PC-9 (cell line): ENCODE results near the gene RAB26. TPM values are rescaled to one million over a fixed set of nuclear protein-coding genes. Genes with fewer than 3 reads are reported as not detected.

ENCODE experiments used
- BruUV-seq: library from RNA; stranded (reverse); fragments of 400-500 nt; replicated peaks from 2 replicates; lab custom pipeline; 2021; lab: Mats Ljungman, UMichigan
- CTCF ChIA-PET: fragments of 300-600 bp; sonication (Branson Sonifier 250); formaldehyde crosslinking; loops from one replicate; lab custom pipeline; 2022; ENCODE audit warnings: antibody characterized with exemption; lab: Charles Lee
- POLR2A ChIA-PET: fragments of 300-600 bp; sonication (Branson Sonifier 250); formaldehyde crosslinking; loops from one replicate; lab custom pipeline; 2022; ENCODE audit warnings: antibody characterized with exemption; ENCODE audit not compliant: unreplicated experiment; lab: Charles Lee
- DNase-seq, 2 experiments: peaks; one replicate each; pipeline versions ENCODE4 v3.0.0 to v3.0.0-alpha.2; 2015 to 2022; ENCODE audit warnings: mixed read lengths in 1 of 2
- H2AFZ ChIP-seq: fragments of 200-600 bp; sonication (generic); 2 replicates; pipeline ENCODE4 v1.8.1; 2017; ENCODE audit warnings: antibody characterized with exemption
- H3F3A ChIP-seq: fragments of 200-600 bp; sonication (generic); 2 replicates; pipeline ENCODE4 v1.8.1; 2017; ENCODE audit warnings: antibody characterized with exemption, mild to moderate bottlenecking, low read depth; ENCODE audit not compliant: insufficient read depth
- H3K27ac ChIP-seq: fragments of 200-600 bp; sonication (generic); 2 replicates; pipeline ENCODE4 v1.6.1; 2016; ENCODE audit warnings: mixed run types
- H3K27me3 ChIP-seq: fragments of 200-600 bp; sonication (generic); 2 replicates; pipeline ENCODE4 v1.6.1; 2016; ENCODE audit warnings: low read depth, mixed run types; ENCODE audit not compliant: insufficient read depth
- H3K36me3 ChIP-seq: fragments of 200-600 bp; sonication (generic); 2 replicates; pipeline ENCODE4 v1.6.1; 2016; ENCODE audit warnings: low read depth, mixed run types
- H3K4me1 ChIP-seq: fragments of 200-600 bp; sonication (generic); replicated peaks from 2 replicates; pipeline ENCODE4 v1.6.1; 2016; ENCODE audit warnings: mixed run types; ENCODE audit not compliant: insufficient read depth
- H3K4me2 ChIP-seq: fragments of 200-600 bp; sonication (generic); 2 replicates; pipeline ENCODE4 v1.6.1; 2017; ENCODE audit warnings: mixed run types
- H3K4me3 ChIP-seq: fragments of 200-600 bp; sonication (generic); 2 replicates; pipeline ENCODE4 v1.6.1; 2016; ENCODE audit warnings: mixed run types
- H3K79me2 ChIP-seq: fragments of 200-600 bp; sonication (generic); 2 replicates; pipeline ENCODE4 v1.6.1; 2017; ENCODE audit warnings: low read depth, mixed run types
- H3K9me2 ChIP-seq: fragments of 200-600 bp; sonication (generic); 2 replicates; pipeline ENCODE4 v1.8.1; 2017; ENCODE audit warnings: mild to moderate bottlenecking; ENCODE audit not compliant: insufficient read depth
- H3K9me3 ChIP-seq: fragments of 200-600 bp; sonication (generic); 2 replicates; pipeline ENCODE4 v1.8.1; 2016; ENCODE audit warnings: low read depth; ENCODE audit not compliant: insufficient read depth
- H4K20me1 ChIP-seq: fragments of 200-600 bp; sonication (generic); 2 replicates; pipeline ENCODE4 v1.8.1; 2017; ENCODE audit not compliant: insufficient read depth
- EZH2 ChIP-seq: fragments of 200-600 bp; sonication (generic); IDR thresholded peaks from 2 replicates; pipeline ENCODE4 v1.8.0; 2017; ENCODE audit warnings: antibody characterized with exemption, low read depth
- intact Hi-C: fragments of 100-400 bp; cut with micrococcal nuclease; formaldehyde crosslinking; loops from one replicate; pipeline ENCODE4 v1.10.0; 2022; ENCODE audit not compliant: unreplicated experiment
- total RNA-seq: library from RNA; stranded (reverse); gene quantifications from 2 replicates; pipeline ENCODE4 v1.2.3, GENCODE V29; 2021
- TF ChIP-seq, protein P1 (sequence below): fragments of 200-600 bp; sonication (generic); conservative IDR thresholded peaks from 2 replicates; pipeline ENCODE4 v1.6.1; 2017; ENCODE audit warnings: mixed run types, antibody characterized with exemption, mild to moderate bottlenecking, moderate library complexity

RAB26 gene
- total RNA-seq, 1 experiment from 2014 or later = 31.3 TPM

- no peaks in the 10 kb centered on the region for H3K27me3 ChIP-seq
- H3K79me2 ChIP-seq = no peaks in the 10 kb centered on the region
- H3K27ac ChIP-seq = no peak overlapping the region
- CTCF ChIA-PET = no interaction called here
- no TSS peak for BruUV-seq
- H3K4me1 ChIP-seq = no peaks in the 10 kb centered on the region
- no peak overlapping the region for H2AFZ ChIP-seq
- H3K36me3 ChIP-seq = no peaks in the 10 kb centered on the region
- no peaks in the 10 kb centered on the region; the same call in 1 of the 2 replicates for H3F3A ChIP-seq
- no peak overlapping the region for H3K4me3 ChIP-seq
- no peak for DNase-seq
- no peak for TF ChIP-seq EZH2
- TF ChIP-seq, protein P1, sequence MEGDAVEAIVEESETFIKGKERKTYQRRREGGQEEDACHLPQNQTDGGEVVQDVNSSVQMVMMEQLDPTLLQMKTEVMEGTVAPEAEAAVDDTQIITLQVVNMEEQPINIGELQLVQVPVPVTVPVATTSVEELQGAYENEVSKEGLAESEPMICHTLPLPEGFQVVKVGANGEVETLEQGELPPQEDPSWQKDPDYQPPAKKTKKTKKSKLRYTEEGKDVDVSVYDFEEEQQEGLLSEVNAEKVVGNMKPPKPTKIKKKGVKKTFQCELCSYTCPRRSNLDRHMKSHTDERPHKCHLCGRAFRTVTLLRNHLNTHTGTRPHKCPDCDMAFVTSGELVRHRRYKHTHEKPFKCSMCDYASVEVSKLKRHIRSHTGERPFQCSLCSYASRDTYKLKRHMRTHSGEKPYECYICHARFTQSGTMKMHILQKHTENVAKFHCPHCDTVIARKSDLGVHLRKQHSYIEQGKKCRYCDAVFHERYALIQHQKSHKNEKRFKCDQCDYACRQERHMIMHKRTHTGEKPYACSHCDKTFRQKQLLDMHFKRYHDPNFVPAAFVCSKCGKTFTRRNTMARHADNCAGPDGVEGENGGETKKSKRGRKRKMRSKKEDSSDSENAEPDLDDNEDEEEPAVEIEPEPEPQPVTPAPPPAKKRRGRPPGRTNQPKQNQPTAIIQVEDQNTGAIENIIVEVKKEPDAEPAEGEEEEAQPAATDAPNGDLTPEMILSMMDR = no peak
- intact Hi-C loops = no loop called here
- no peaks in the 10 kb centered on the region for H3K9me3 ChIP-seq
- no peak overlapping the region for H3K4me2 ChIP-seq
- POLR2A ChIA-PET = no interaction called here
- H4K20me1 ChIP-seq = peaks cover 7% of the 10 kb centered on the region; the same call in 1 of the 2 replicates
- no peaks in the 10 kb centered on the region for H3K9me2 ChIP-seq
Measured at GRCh38 chr16:2176047-2176446, 27.6 kb downstream of the RAB26 start.

GRCh38 chr16:2177101-2177500 is 28.7 kb downstream of the RAB26 start:
- Histone ChIP-seq H3F3A (no peaks in the 10 kb centered on the region; the same call in 1 of the 2 replicates), H3K79me2 (no peaks in the 10 kb centered on the region), H3K36me3 (no peaks in the 10 kb centered on the region), H3K27ac (no peak overlapping the region), H3K27me3 (no peaks in the 10 kb centered on the region), H4K20me1 (0 out of 2 replicates have a peak, but pooled peaks cover 5% of the 10 kb centered on the region), H3K4me3 (no peak overlapping the region), H3K4me2 (no peak overlapping the region), H3K9me3 (no peaks in the 10 kb centered on the region), H2AFZ (no peak overlapping the region), H3K9me2 (no peaks in the 10 kb centered on the region), H3K4me1 (no peaks in the 10 kb centered on the region)
- TF ChIP-seq, protein P1 = no peak
- no peak for TF ChIP-seq EZH2
- CTCF ChIA-PET = no interaction called here
- no TSS peak for BruUV-seq
- POLR2A ChIA-PET = no interaction called here
- intact Hi-C loops = no loop called here
- no peak for DNase-seq

DNA sequence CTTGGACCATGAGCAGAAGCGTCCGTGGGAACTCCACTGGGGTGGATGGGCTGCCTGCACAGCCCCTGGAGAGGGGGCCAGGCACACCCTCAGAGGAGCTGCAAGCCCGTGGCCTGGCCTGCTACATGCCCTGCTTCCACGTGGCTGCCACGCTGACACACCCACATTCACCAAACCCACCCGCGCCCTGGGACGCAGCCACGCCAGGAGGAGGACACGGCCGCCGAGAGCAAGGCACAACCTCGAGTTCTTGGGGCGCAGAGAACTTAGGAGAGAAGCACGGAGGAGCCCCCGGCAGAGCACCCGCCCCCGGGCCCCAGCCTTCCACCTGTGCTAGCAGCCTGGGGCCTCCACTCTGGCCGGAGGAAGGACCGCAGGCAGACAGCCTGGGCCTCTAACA is 29.1 kb downstream of the RAB26 start:
- Histone ChIP-seq H3F3A (no peaks in the 10 kb centered on the region; the same call in 1 of the 2 replicates), H3K9me2 (no peaks in the 10 kb centered on the region), H2AFZ (no peak overlapping the region), H3K4me3 (no peak overlapping the region), H4K20me1 (0 out of 2 replicates have a peak, but pooled peaks cover 5% of the 10 kb centered on the region), H3K4me1 (no peaks in the 10 kb centered on the region), H3K4me2 (no peak overlapping the region), H3K27ac (no peak overlapping the region), H3K36me3 (no peaks in the 10 kb centered on the region), H3K9me3 (no peaks in the 10 kb centered on the region), H3K27me3 (no peaks in the 10 kb centered on the region), H3K79me2 (no peaks in the 10 kb centered on the region)
- TSS peak; percentile 82 for BruUV-seq
- intact Hi-C loops = no loop called here
- DNase-seq = no peak
- CTCF ChIA-PET = interaction anchor here (0.6 kb wide), 1 partner anchor 29 kb away, joined by 4 read pairs; no protein-coding TSS in a partner anchor
- TF ChIP-seq, protein P1 = no peak
- no peak for TF ChIP-seq EZH2
- POLR2A ChIA-PET = interaction anchor here (0.7 kb wide), 1 partner anchor 221 kb away, joined by 8 read pairs; no protein-coding TSS in a partner anchor
